AG04450 (cell line): ENCODE results near the gene GRIN2A. TPM values are rescaled to one million over a fixed set of nuclear protein-coding genes. Genes with fewer than 3 reads are reported as not detected.

ENCODE experiments used
- CTCF ChIA-PET: fragments of 300-600, 350-600 bp; formaldehyde crosslinking; extraction: SDS; loops from one replicate; lab custom pipeline; 2022; ENCODE audit warnings: antibody characterized with exemption, inconsistent platforms; lab: Charles Lee
- POLR2A ChIA-PET: fragments of 350-600 bp; formaldehyde crosslinking; extraction: SDS; loops from one replicate; lab custom pipeline; 2021; ENCODE audit warnings: antibody characterized with exemption, inconsistent platforms; lab: Yijun Ruan, JAX
- DNase-seq: peaks from one replicate; pipeline ENCODE4 v3.0.0-alpha.2; 2011; ENCODE audit warnings: low read depth, low spot score
- H3K27ac ChIP-seq: one replicate; pipeline ENCODE4 v1.5.1; 2012; ENCODE audit warnings: low read depth, low read length, control low read depth
- H3K27me3 ChIP-seq: one replicate; pipeline ENCODE4 v1.6.0; 2012; ENCODE audit warnings: low read length; ENCODE audit not compliant: control insufficient read depth, insufficient read depth
- H3K4me3 ChIP-seq: 2 replicates; pipeline ENCODE4 v1.5.1; 2011; ENCODE audit warnings: mild to moderate bottlenecking, low read depth, low read length, control low read depth
- H3K9me3 ChIP-seq: 2 replicates; pipeline ENCODE4 v1.5.1; 2012; ENCODE audit warnings: low read length; ENCODE audit not compliant: control insufficient read depth, insufficient read depth
- polyA plus RNA-seq: library from polyadenylated mRNA; depleted of rRNA; stranded (reverse); fragments of >200 nt; gene quantifications from 2 replicates; pipeline ENCODE4 v1.2.3, GENCODE V29; 2011
- TF ChIP-seq, protein P1 (sequence below): IDR thresholded peaks from 2 replicates; pipeline ENCODE4 v1.5.1; 2011; ENCODE audit warnings: low read depth, low read length, control low read depth, inconsistent platforms

The GRIN2A gene
- polyA plus RNA-seq, 1 experiment, result not detected

GRCh38 chr16:9932919-9933653, 249.1 kb downstream of the GRIN2A start:
- ChIA-PET POLR2A (no interaction called here), CTCF (no interaction called here)
- no peak for DNase-seq
- TF ChIP-seq, protein P1, sequence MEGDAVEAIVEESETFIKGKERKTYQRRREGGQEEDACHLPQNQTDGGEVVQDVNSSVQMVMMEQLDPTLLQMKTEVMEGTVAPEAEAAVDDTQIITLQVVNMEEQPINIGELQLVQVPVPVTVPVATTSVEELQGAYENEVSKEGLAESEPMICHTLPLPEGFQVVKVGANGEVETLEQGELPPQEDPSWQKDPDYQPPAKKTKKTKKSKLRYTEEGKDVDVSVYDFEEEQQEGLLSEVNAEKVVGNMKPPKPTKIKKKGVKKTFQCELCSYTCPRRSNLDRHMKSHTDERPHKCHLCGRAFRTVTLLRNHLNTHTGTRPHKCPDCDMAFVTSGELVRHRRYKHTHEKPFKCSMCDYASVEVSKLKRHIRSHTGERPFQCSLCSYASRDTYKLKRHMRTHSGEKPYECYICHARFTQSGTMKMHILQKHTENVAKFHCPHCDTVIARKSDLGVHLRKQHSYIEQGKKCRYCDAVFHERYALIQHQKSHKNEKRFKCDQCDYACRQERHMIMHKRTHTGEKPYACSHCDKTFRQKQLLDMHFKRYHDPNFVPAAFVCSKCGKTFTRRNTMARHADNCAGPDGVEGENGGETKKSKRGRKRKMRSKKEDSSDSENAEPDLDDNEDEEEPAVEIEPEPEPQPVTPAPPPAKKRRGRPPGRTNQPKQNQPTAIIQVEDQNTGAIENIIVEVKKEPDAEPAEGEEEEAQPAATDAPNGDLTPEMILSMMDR, result no peak
- no peak overlapping the region for H3K27ac ChIP-seq
- H3K9me3 ChIP-seq, result peaks cover 30% of the 10 kb centered on the region
- no peak overlapping the region for H3K4me3 ChIP-seq
- no peaks in the 10 kb centered on the region for H3K27me3 ChIP-seq

DNA sequence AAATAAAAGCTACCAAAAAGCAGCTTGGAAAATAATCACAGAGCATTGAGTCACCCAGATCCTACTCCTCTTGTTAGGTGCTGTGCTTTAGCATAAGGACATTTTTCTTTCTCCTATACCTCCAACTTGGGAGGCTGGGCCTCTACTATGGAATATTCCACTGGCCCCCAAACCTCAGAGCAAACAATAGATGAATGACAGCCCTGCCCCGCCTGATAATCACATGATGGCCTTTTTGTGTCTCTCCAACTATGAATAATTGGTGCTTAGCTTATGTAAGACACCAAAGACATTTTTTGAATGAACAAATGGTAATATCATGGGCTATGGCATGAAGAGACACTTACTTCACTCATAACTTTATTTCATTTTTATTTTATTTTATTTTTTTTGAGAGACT, 250.2 kb downstream of the GRIN2A start:
- TF ChIP-seq, protein P1, result no peak
- Histone ChIP-seq H3K4me3 (no peak overlapping the region), H3K27ac (no peak overlapping the region), H3K27me3 (no peaks in the 10 kb centered on the region), H3K9me3 (peaks cover 29% of the 10 kb centered on the region)
- CTCF ChIA-PET, result no interaction called here
- POLR2A ChIA-PET, result no interaction called here
- DNase-seq, result no peak

GRCh38 chr16:9929836-9930235, 252.4 kb downstream of the GRIN2A start:
- Histone ChIP-seq H3K27me3 (no peaks in the 10 kb centered on the region), H3K27ac (no peak overlapping the region), H3K9me3 (peaks cover 32% of the 10 kb centered on the region), H3K4me3 (no peak overlapping the region)
- TF ChIP-seq, protein P1, result no peak
- POLR2A ChIA-PET, result no interaction called here
- no peak for DNase-seq
- CTCF ChIA-PET, result no interaction called here

DNA sequence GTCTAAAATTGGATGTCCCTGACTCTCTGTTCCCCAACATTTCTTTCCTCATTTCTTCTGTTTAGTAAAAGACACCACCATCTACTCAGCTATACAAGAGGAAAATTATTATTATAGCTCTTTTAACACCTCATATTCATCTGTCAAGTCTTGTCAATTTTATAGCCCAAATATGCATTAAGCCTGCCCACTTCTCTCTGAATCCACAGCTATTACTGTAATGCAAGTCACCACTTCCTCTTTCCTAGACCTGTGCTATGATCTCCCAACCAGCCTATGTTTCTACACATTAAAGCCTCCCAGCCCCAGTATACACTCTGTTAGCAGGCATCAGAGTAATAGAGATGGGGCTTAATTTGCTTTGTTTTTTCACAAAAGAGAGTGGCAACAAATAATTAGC, 252.9 kb downstream of the GRIN2A start:
- TF ChIP-seq, protein P1, result no peak
- DNase-seq, result no peak
- no peak overlapping the region for H3K27ac ChIP-seq
- peaks cover 27% of the 10 kb centered on the region for H3K9me3 ChIP-seq
- ChIA-PET CTCF (no interaction called here), POLR2A (no interaction called here)
- no peaks in the 10 kb centered on the region for H3K27me3 ChIP-seq
- no peak overlapping the region for H3K4me3 ChIP-seq

DNA sequence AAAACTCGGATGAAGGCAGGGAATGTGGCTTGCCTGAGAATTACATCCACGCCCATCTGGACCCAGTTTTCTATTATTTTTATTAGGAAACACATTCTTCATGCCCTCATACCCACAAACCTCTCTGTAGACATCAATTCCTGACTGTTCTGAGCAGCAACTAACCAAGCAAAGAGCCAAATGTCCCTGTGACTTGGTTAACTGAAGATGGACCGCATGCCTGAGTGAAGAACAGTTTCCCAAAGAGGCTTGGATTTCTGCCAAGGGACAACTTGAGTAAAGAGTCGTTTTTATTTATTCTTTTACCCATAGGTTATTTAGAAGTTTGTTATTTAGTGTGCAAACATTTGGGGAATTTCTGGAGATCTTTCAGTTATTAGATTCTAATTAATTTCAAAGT, 259.8 kb downstream of the GRIN2A start:
- TF ChIP-seq, protein P1, result no peak
- CTCF ChIA-PET, result no interaction called here
- no peak for DNase-seq

More for the DNA sequence above, 259.8 kb downstream of the GRIN2A start:
- H3K27me3 ChIP-seq, result no peaks in the 10 kb centered on the region
- no peak overlapping the region for H3K27ac ChIP-seq
- no peak overlapping the region for H3K4me3 ChIP-seq
- POLR2A ChIA-PET, result no interaction called here
- peaks cover 7% of the 10 kb centered on the region; the same call in 1 of the 2 replicates for H3K9me3 ChIP-seq
